B cell (primary cell): Measurements from ENCODE around the gene HDHD5.

Experiments used
- CTCF ChIP-seq: fragments of 200-600 bp; IDR thresholded peaks from one replicate; pipeline ENCODE4 v1.8.0; 2022; ENCODE audit warnings: antibody characterized with exemption, mild to moderate bottlenecking
- EZH2 ChIP-seq: IDR thresholded peaks from 2 replicates; pipeline ENCODE4 v1.6.1; 2012; ENCODE audit warnings: borderline replicate concordance, low read depth, mild to moderate bottlenecking, moderate library complexity, low read length; ENCODE audit not compliant: insufficient read depth, poor library complexity, severe bottlenecking

- TF ChIP-seq EZH2, result no peak
- TF ChIP-seq CTCF, result no peak
Measured at GRCh38 chr22:17194213-17194612, 35.1 kb upstream of the HDHD5 start.
